ENCODE results near the gene PNLDC1.
"Not testable (repeated sequence)": the region's sequence is repeated elsewhere in the genome, so short reads cannot be mapped to it uniquely, and the experiment has no call there.

The PNLDC1 gene

GRCh38 chr6:159788276-159788675 lies 11.8 kb upstream of the PNLDC1 start:
- DNase-seq = no peak

- DNase-seq = peak; percentile 35
Observed at GRCh38 chr6:159788753-159789376, 11.2 kb upstream of the PNLDC1 start.

- peak; percentile 81 for DNase-seq
Observed at GRCh38 chr6:159789377-159790148, 10.5 kb upstream of the PNLDC1 start, which contains the start of gene TCP1. TCP1 (minus strand) TSS chr6:159789602; CDS start chr6:159789468, 134 bp downstream.

GRCh38 chr6:159790149-159790955 lies 9.7 kb upstream of the PNLDC1 start, which contains the start of gene MRPL18:
MRPL18 (plus strand) TSS chr6:159790467; CDS start chr6:159790588, 121 bp downstream.
- peak; percentile 62 for DNase-seq

GRCh38 chr6:159790956-159791598 lies 9.0 kb upstream of the PNLDC1 start:
- DNase-seq = no peak

GRCh38 chr6:159794976-159795375 lies 5.1 kb upstream of the PNLDC1 start:
- not testable (repeated sequence) for DNase-seq

GRCh38 chr6:159797554-159797953 lies 2.5 kb upstream of the PNLDC1 start:
- no peak for DNase-seq

- no peak for DNase-seq
Observed at GRCh38 chr6:159801935-159802334, 1.9 kb downstream of the PNLDC1 start.

GRCh38 chr6:159804504-159804903 lies 4.4 kb downstream of the PNLDC1 start:
- DNase-seq = no peak

GRCh38 chr6:159805440-159806020 lies 5.5 kb downstream of the PNLDC1 start:
- no peak for DNase-seq

- DNase-seq = no peak
Observed at GRCh38 chr6:159806021-159806458, 6.0 kb downstream of the PNLDC1 start.

GRCh38 chr6:159807150-159807858 lies 7.2 kb downstream of the PNLDC1 start:
- no peak for DNase-seq

GRCh38 chr6:159808647-159809046 lies 8.6 kb downstream of the PNLDC1 start:
- no peak for DNase-seq

GRCh38 chr6:159809149-159809548 lies 9.1 kb downstream of the PNLDC1 start:
- DNase-seq = no peak

GRCh38 chr6:159813781-159814180 lies 13.7 kb downstream of the PNLDC1 start:
- no peak for DNase-seq

- no peak for DNase-seq
Observed at GRCh38 chr6:159815410-159815809, 15.3 kb downstream of the PNLDC1 start.

- not testable (repeated sequence) for DNase-seq
Observed at GRCh38 chr6:159816775-159817174, 16.7 kb downstream of the PNLDC1 start.

- no peak for DNase-seq
Observed at GRCh38 chr6:159817951-159818739, 18.1 kb downstream of the PNLDC1 start.

- no peak for DNase-seq
Observed at GRCh38 chr6:159819098-159819497, 19.0 kb downstream of the PNLDC1 start.

GRCh38 chr6:159819932-159820640 lies 20.0 kb downstream of the PNLDC1 start:
- no peak for DNase-seq

Data from activated gamma-delta T cell (primary cell).